SU-DHL-6 (cell line): ENCODE results near the gene RNF222.

Experiments used
- H2AFZ ChIP-seq: fragments of 200-600 bp; sonication (generic); 2 replicates; pipeline ENCODE4 v1.6.1; 2014; ENCODE audit warnings: low read depth, mild to moderate bottlenecking, moderate library complexity, mixed read lengths, antibody characterized with exemption, low read length; ENCODE audit not compliant: severe bottlenecking
- H3F3A ChIP-seq: fragments of 200-600 bp; shearing (Covaris generic); 2 replicates; pipeline ENCODE4 v1.6.0; 2016; ENCODE audit warnings: antibody characterized with exemption, mild to moderate bottlenecking; ENCODE audit not compliant: insufficient read depth
- H3K27ac ChIP-seq: fragments of 200-600 bp; sonication (generic); 2 replicates; pipeline ENCODE4 v1.5.1; 2016; ENCODE audit warnings: low read depth, mild to moderate bottlenecking, low read length, moderate library complexity, mixed read lengths
- H3K27me3 ChIP-seq: fragments of 200-600 bp; sonication (generic), shearing (Covaris generic); 2 replicates; pipeline ENCODE4 v1.6.0; 2014; ENCODE audit warnings: mild to moderate bottlenecking, low read length
- H3K36me3 ChIP-seq: fragments of 200-600 bp; sonication (generic); 2 replicates; pipeline ENCODE4 v1.6.1; 2014; ENCODE audit warnings: mild to moderate bottlenecking, low read length, mixed read lengths
- H3K4me2 ChIP-seq: fragments of 300-600, 200-600 bp; shearing (Covaris generic), sonication (generic); 2 replicates; pipeline ENCODE4 v1.6.0; 2014; ENCODE audit warnings: low read length, low read depth, mild to moderate bottlenecking; ENCODE audit not compliant: poor library complexity, severe bottlenecking
- H3K4me3 ChIP-seq: fragments of 200-600 bp; sonication (generic); 2 replicates; pipeline ENCODE4 v1.5.1; 2014; ENCODE audit warnings: antibody characterized with exemption, low read length, mild to moderate bottlenecking, mixed read lengths; ENCODE audit not compliant: insufficient read depth, poor library complexity, severe bottlenecking
- H3K79me2 ChIP-seq: fragments of 200-600 bp; sonication (generic); 2 replicates; pipeline ENCODE4 v1.6.1; 2014; ENCODE audit warnings: mild to moderate bottlenecking, low read length, moderate library complexity; ENCODE audit not compliant: insufficient read depth
- H3K9ac ChIP-seq: fragments of 200-600 bp; sonication (generic); 2 replicates; pipeline ENCODE4 v1.7.0; 2014; ENCODE audit warnings: mild to moderate bottlenecking, low read length
- H3K9me2 ChIP-seq: fragments of 200-600 bp; sonication (generic); replicated peaks from 2 replicates; pipeline ENCODE4 v1.6.1; 2014; ENCODE audit warnings: low read length; ENCODE audit not compliant: insufficient read depth
- H3K9me3 ChIP-seq: fragments of 200-600 bp; sonication (generic); 2 replicates; pipeline ENCODE4 v1.6.1; 2014; ENCODE audit warnings: low read length, mixed read lengths; ENCODE audit not compliant: insufficient read depth
- H4K20me1 ChIP-seq: fragments of 200-600 bp; sonication (generic); 2 replicates; pipeline ENCODE4 v1.6.1; 2014; ENCODE audit warnings: low read depth, mild to moderate bottlenecking, antibody characterized with exemption, low read length, moderate library complexity, mixed read lengths
- CTCF ChIP-seq: fragments of 200-600 bp; sonication (generic); IDR thresholded peaks from one replicate; pipeline ENCODE4 v1.5.1; 2017; ENCODE audit warnings: antibody characterized with exemption, mild to moderate bottlenecking, low read length, moderate library complexity; ENCODE audit not compliant: insufficient read depth, poor library complexity, severe bottlenecking
- EZH2phosphoT487 ChIP-seq: fragments of 200-600 bp; sonication (generic), shearing (Covaris generic); conservative IDR thresholded peaks from 2 replicates; pipeline ENCODE4 v1.6.1; 2018; ENCODE audit warnings: mild to moderate bottlenecking, antibody characterized with exemption, low read length, moderate library complexity, mixed read lengths

RNF222 gene

GRCh38 chr17:8368193-8368592 is 29.4 kb downstream of the RNF222 start:
- Histone ChIP-seq H3K4me3 (no peak overlapping the region), H3K9me2 (no peaks in the 10 kb centered on the region), H3K27me3 (no peaks in the 10 kb centered on the region)

GRCh38 chr17:8366231-8366630 is 31.4 kb downstream of the RNF222 start:
- Histone ChIP-seq H3K9me2 (no peaks in the 10 kb centered on the region), H3K27ac (no peak overlapping the region), H3K9ac (no peak overlapping the region), H3K4me2 (no peak overlapping the region), H3K27me3 (no peaks in the 10 kb centered on the region), H3K4me3 (no peak overlapping the region), H2AFZ (no peak overlapping the region), H3K36me3 (no peaks in the 10 kb centered on the region), H4K20me1 (no peaks in the 10 kb centered on the region), H3K9me3 (no peaks in the 10 kb centered on the region), H3F3A (no peaks in the 10 kb centered on the region), H3K79me2 (no peaks in the 10 kb centered on the region)
- no peak for TF ChIP-seq EZH2phosphoT487

More at GRCh38 chr17:8368193-8368592, 29.4 kb downstream of the RNF222 start:
- H2AFZ ChIP-seq: no peak overlapping the region
- H3K79me2 ChIP-seq: no peaks in the 10 kb centered on the region
- no peak overlapping the region for H3K4me2 ChIP-seq
- no peak overlapping the region for H3K27ac ChIP-seq
- no peaks in the 10 kb centered on the region for H3K36me3 ChIP-seq
- H3K9me3 ChIP-seq: no peaks in the 10 kb centered on the region
- H3K9ac ChIP-seq: no peak overlapping the region
- no peaks in the 10 kb centered on the region for H4K20me1 ChIP-seq
- H3F3A ChIP-seq: no peaks in the 10 kb centered on the region
- TF ChIP-seq CTCF (no peak), EZH2phosphoT487 (no peak)

GRCh38 chr17:8365143-8365542 is 32.5 kb downstream of the RNF222 start:
- no peak overlapping the region for H3K4me2 ChIP-seq
- no peaks in the 10 kb centered on the region for H3K27me3 ChIP-seq
- H3F3A ChIP-seq: no peaks in the 10 kb centered on the region
- H3K27ac ChIP-seq: no peak overlapping the region
- no peak overlapping the region for H3K9ac ChIP-seq
- no peaks in the 10 kb centered on the region for H3K9me2 ChIP-seq
- TF ChIP-seq EZH2phosphoT487 (no peak), CTCF (no peak)
- H3K4me3 ChIP-seq: no peak overlapping the region
- no peaks in the 10 kb centered on the region for H3K36me3 ChIP-seq
- H2AFZ ChIP-seq: no peak overlapping the region
- no peaks in the 10 kb centered on the region for H3K79me2 ChIP-seq
- H3K9me3 ChIP-seq: no peaks in the 10 kb centered on the region
- H4K20me1 ChIP-seq: no peaks in the 10 kb centered on the region

- H3K9ac ChIP-seq: no peak overlapping the region
- no peak overlapping the region for H3K4me2 ChIP-seq
- H4K20me1 ChIP-seq: no peaks in the 10 kb centered on the region
- no peaks in the 10 kb centered on the region for H3K36me3 ChIP-seq
- no peaks in the 10 kb centered on the region for H3F3A ChIP-seq
- TF ChIP-seq CTCF (no peak), EZH2phosphoT487 (no peak)
- no peaks in the 10 kb centered on the region for H3K79me2 ChIP-seq
- H3K27me3 ChIP-seq: no peaks in the 10 kb centered on the region
- H3K27ac ChIP-seq: no peak overlapping the region
- H3K9me2 ChIP-seq: no peaks in the 10 kb centered on the region
- no peak overlapping the region for H3K4me3 ChIP-seq
- H3K9me3 ChIP-seq: no peaks in the 10 kb centered on the region
- H2AFZ ChIP-seq: no peak overlapping the region
Observed at GRCh38 chr17:8362651-8363332, 34.8 kb downstream of the RNF222 start.
